ENCODE data around the gene SMAD3. TPM values are rescaled to one million over a fixed set of nuclear protein-coding genes. Genes with fewer than 3 reads are reported as not detected.
"Not testable (repeated sequence)": the region's sequence is repeated elsewhere in the genome, so short reads cannot be mapped to it uniquely, and the experiment has no call there.

The SMAD3 gene
- total and polyA plus RNA-seq, 4 donors: 15.9 to 33.3 (median 24.9) TPM

GRCh38 chr15:67067930-67068551, 2.6 kb downstream of the SMAD3 start:
- Histone ChIP-seq H3K4me3 (ENCODE audit: low read depth, low read length) (peak overlapping the region; percentile 66), H3K4me1 (ENCODE audit: control insufficient read depth, insufficient read depth, low read length) (peaks cover 41% of the 10 kb centered on the region), H3K27me3 (ENCODE audit: control insufficient read depth, insufficient read depth, low read length) (peaks cover 4% of the 10 kb centered on the region), H3K36me3 (ENCODE audit: control insufficient read depth, insufficient read depth, low read length) (no peaks in the 10 kb centered on the region), H3K9me3 (ENCODE audit: control insufficient read depth, insufficient read depth, low read length) (no peaks in the 10 kb centered on the region), H3K27ac (ENCODE audit: low read depth, low read length) (peak overlapping the region; percentile 78)
- WGBS (ENCODE audit: insufficient coverage): 35% methylated on average over 3 of the region's 3 CpGs
- DNase-seq (ENCODE audit: low read depth in 4 of 6, low spot score in 6 of 6): no peak

GRCh38 chr15:67068710-67069400, 3.5 kb downstream of the SMAD3 start:
- no peak for DNase-seq (ENCODE audit: low read depth in 4 of 6, low spot score in 6 of 6)
- Histone ChIP-seq H3K9me3 (ENCODE audit: control insufficient read depth, insufficient read depth, low read length) (no peaks in the 10 kb centered on the region), H3K27ac (ENCODE audit: low read depth, low read length) (peak overlapping the region; percentile 2), H3K36me3 (ENCODE audit: control insufficient read depth, insufficient read depth, low read length) (no peaks in the 10 kb centered on the region), H3K4me3 (ENCODE audit: low read depth, low read length) (no peak overlapping the region), H3K27me3 (ENCODE audit: control insufficient read depth, insufficient read depth, low read length) (peaks cover 4% of the 10 kb centered on the region), H3K4me1 (ENCODE audit: control insufficient read depth, insufficient read depth, low read length) (peaks cover 41% of the 10 kb centered on the region)
- 14% methylated on average over 2 of the region's 6 CpGs for WGBS (ENCODE audit: insufficient coverage)

- no peak overlapping the region for H3K27ac ChIP-seq (ENCODE audit: low read depth, low read length)
- H3K36me3 ChIP-seq (ENCODE audit: control insufficient read depth, insufficient read depth, low read length): no peaks in the 10 kb centered on the region
- DNase-seq (ENCODE audit: low read depth in 4 of 6, low spot score in 6 of 6): no peak
- peaks cover 4% of the 10 kb centered on the region for H3K27me3 ChIP-seq (ENCODE audit: control insufficient read depth, insufficient read depth, low read length)
- 80% methylated on average over 4 of the region's 5 CpGs for WGBS (ENCODE audit: insufficient coverage)
- H3K4me3 ChIP-seq (ENCODE audit: low read depth, low read length): no peak overlapping the region
- no peaks in the 10 kb centered on the region for H3K9me3 ChIP-seq (ENCODE audit: control insufficient read depth, insufficient read depth, low read length)
- peaks cover 29% of the 10 kb centered on the region for H3K4me1 ChIP-seq (ENCODE audit: control insufficient read depth, insufficient read depth, low read length)
These were observed 4.7 kb downstream of the SMAD3 start for GRCh38 chr15:67070150-67070549.

GRCh38 chr15:67070892-67071664, 5.7 kb downstream of the SMAD3 start:
- no peaks in the 10 kb centered on the region for H3K9me3 ChIP-seq (ENCODE audit: control insufficient read depth, insufficient read depth, low read length)
- no peak overlapping the region for H3K27ac ChIP-seq (ENCODE audit: low read depth, low read length)
- WGBS (ENCODE audit: insufficient coverage): 91% methylated on average over 2 of the region's 9 CpGs
- peaks cover 3% of the 10 kb centered on the region for H3K27me3 ChIP-seq (ENCODE audit: control insufficient read depth, insufficient read depth, low read length)
- no peak for DNase-seq (ENCODE audit: low read depth in 4 of 6, low spot score in 6 of 6)
- no peak overlapping the region for H3K4me3 ChIP-seq (ENCODE audit: low read depth, low read length)
- H3K4me1 ChIP-seq (ENCODE audit: control insufficient read depth, insufficient read depth, low read length): peaks cover 29% of the 10 kb centered on the region
- H3K36me3 ChIP-seq (ENCODE audit: control insufficient read depth, insufficient read depth, low read length): no peaks in the 10 kb centered on the region

- H3K27ac ChIP-seq (ENCODE audit: low read depth, low read length): no peak overlapping the region
- H3K27me3 ChIP-seq (ENCODE audit: control insufficient read depth, insufficient read depth, low read length): no peaks in the 10 kb centered on the region
- H3K36me3 ChIP-seq (ENCODE audit: control insufficient read depth, insufficient read depth, low read length): no peaks in the 10 kb centered on the region
- DNase-seq (ENCODE audit: low read depth in 4 of 6, low spot score in 6 of 6): no peak
- no peak overlapping the region for H3K4me3 ChIP-seq (ENCODE audit: low read depth, low read length)
- 80% methylated on average over 1 of the region's 1 CpG for WGBS (ENCODE audit: insufficient coverage)
- H3K9me3 ChIP-seq (ENCODE audit: control insufficient read depth, insufficient read depth, low read length): no peaks in the 10 kb centered on the region
- peaks cover 17% of the 10 kb centered on the region for H3K4me1 ChIP-seq (ENCODE audit: control insufficient read depth, insufficient read depth, low read length)
These were observed 7.0 kb downstream of the SMAD3 start for GRCh38 chr15:67072442-67072841.

GRCh38 chr15:67072958-67073357, 7.6 kb downstream of the SMAD3 start:
- H3K36me3 ChIP-seq (ENCODE audit: control insufficient read depth, insufficient read depth, low read length): no peaks in the 10 kb centered on the region
- no peak overlapping the region for H3K27ac ChIP-seq (ENCODE audit: low read depth, low read length)
- no peak for DNase-seq (ENCODE audit: low read depth in 4 of 6, low spot score in 6 of 6)
- no peak overlapping the region for H3K4me3 ChIP-seq (ENCODE audit: low read depth, low read length)
- no peaks in the 10 kb centered on the region for H3K27me3 ChIP-seq (ENCODE audit: control insufficient read depth, insufficient read depth, low read length)
- 67% methylated on average over 1 of the region's 2 CpGs for WGBS (ENCODE audit: insufficient coverage)
- H3K9me3 ChIP-seq (ENCODE audit: control insufficient read depth, insufficient read depth, low read length): no peaks in the 10 kb centered on the region
- peaks cover 13% of the 10 kb centered on the region for H3K4me1 ChIP-seq (ENCODE audit: control insufficient read depth, insufficient read depth, low read length)

- H3K4me3 ChIP-seq (ENCODE audit: low read depth, low read length): no peak overlapping the region
- H3K9me3 ChIP-seq (ENCODE audit: control insufficient read depth, insufficient read depth, low read length): no peaks in the 10 kb centered on the region
- H3K27me3 ChIP-seq (ENCODE audit: control insufficient read depth, insufficient read depth, low read length): no peaks in the 10 kb centered on the region
- no peaks in the 10 kb centered on the region for H3K36me3 ChIP-seq (ENCODE audit: control insufficient read depth, insufficient read depth, low read length)
- H3K27ac ChIP-seq (ENCODE audit: low read depth, low read length): no peak overlapping the region
- no peak for DNase-seq (ENCODE audit: low read depth in 4 of 6, low spot score in 6 of 6)
- no CpG with 5 or more reads among the region's 1 CpG for WGBS (ENCODE audit: insufficient coverage)
- H3K4me1 ChIP-seq (ENCODE audit: control insufficient read depth, insufficient read depth, low read length): peaks cover 7% of the 10 kb centered on the region
These were observed 9.5 kb downstream of the SMAD3 start for GRCh38 chr15:67074886-67075229.

GRCh38 chr15:67075555-67076135, 10.2 kb downstream of the SMAD3 start:
- not testable (repeated sequence) for H3K4me3 ChIP-seq (ENCODE audit: low read depth, low read length); H3K27ac ChIP-seq (ENCODE audit: low read depth, low read length); H3K4me1 ChIP-seq (ENCODE audit: control insufficient read depth, insufficient read depth, low read length); H3K36me3 ChIP-seq (ENCODE audit: control insufficient read depth, insufficient read depth, low read length); H3K9me3 ChIP-seq (ENCODE audit: control insufficient read depth, insufficient read depth, low read length); DNase-seq (ENCODE audit: low read depth in 4 of 6, low spot score in 6 of 6); H3K27me3 ChIP-seq (ENCODE audit: control insufficient read depth, insufficient read depth, low read length)
- over 99% methylated on average over 8 of the region's 14 CpGs for WGBS (ENCODE audit: insufficient coverage)

GRCh38 chr15:67076147-67076843, 10.9 kb downstream of the SMAD3 start:
- Histone ChIP-seq H3K4me3 (ENCODE audit: low read depth, low read length) (no peak overlapping the region), H3K27ac (ENCODE audit: low read depth, low read length) (no peak overlapping the region), H3K36me3 (ENCODE audit: control insufficient read depth, insufficient read depth, low read length) (no peaks in the 10 kb centered on the region), H3K27me3 (ENCODE audit: control insufficient read depth, insufficient read depth, low read length) (no peaks in the 10 kb centered on the region), H3K4me1 (ENCODE audit: control insufficient read depth, insufficient read depth, low read length) (peaks cover 15% of the 10 kb centered on the region), H3K9me3 (ENCODE audit: control insufficient read depth, insufficient read depth, low read length) (no peaks in the 10 kb centered on the region)
- WGBS (ENCODE audit: insufficient coverage): 93% methylated on average over 6 of the region's 13 CpGs
- DNase-seq (ENCODE audit: low read depth in 4 of 6, low spot score in 6 of 6): no peak

Data from spinal cord (tissue), 10 donors.